H1 (cell line): ENCODE data around the gene CD247. TPM values are rescaled to one million over a fixed set of nuclear protein-coding genes. Genes with fewer than 3 reads are reported as not detected.

ENCODE experiments used
- CTCF ChIA-PET: fragments of 300-600 bp; sonication (Branson Sonifier 250); formaldehyde crosslinking; loops from one replicate; lab custom pipeline; 2021; ENCODE audit not compliant: partially characterized antibody; lab: Charles Lee
- POLR2A ChIA-PET: fragments of 300-600 bp; sonication (Branson Sonifier 250); formaldehyde crosslinking; loops from one replicate; lab custom pipeline; 2021; ENCODE audit warnings: inconsistent platforms; ENCODE audit not compliant: partially characterized antibody; lab: Charles Lee
- DNase-seq, 2 experiments: peaks; one replicate each; pipeline versions ENCODE4 v3.0.0 to v3.0.0-alpha.2; 2010 to 2022; ENCODE audit warnings: low spot score in 2 of 2, low read depth in 1 of 2, mixed read lengths in 1 of 2
- FAIRE-seq: peaks from 2 replicates; lab custom pipeline; 2011; peaks lifted over from hg19 to GRCh38; lab: Jason Lieb, UNC
- H2AFZ ChIP-seq: 2 replicates; pipeline ENCODE4 v1.8.1; 2012; ENCODE audit warnings: low read length, inconsistent platforms
- H2AK5ac ChIP-seq: 2 replicates; pipeline ENCODE4 v1.6.1; 2013; ENCODE audit warnings: low read depth, low read length
- H2BK120ac ChIP-seq: replicated peaks from 2 replicates; pipeline ENCODE3; 2013; ENCODE audit warnings: low read depth, low read length, inconsistent platforms
- H2BK12ac ChIP-seq: 2 replicates; pipeline ENCODE4 v1.6.1; 2013; ENCODE audit warnings: low read depth, low read length
- H2BK15ac ChIP-seq: 2 replicates; pipeline ENCODE4 v1.6.1; 2013; ENCODE audit warnings: low read length
- H2BK20ac ChIP-seq: 2 replicates; pipeline ENCODE4 v1.6.1; 2013; ENCODE audit warnings: low read length
- H2BK5ac ChIP-seq: 2 replicates; pipeline ENCODE4 v1.6.1; 2013; ENCODE audit warnings: low read depth, low read length
- H3K14ac ChIP-seq: 2 replicates; pipeline ENCODE4 v1.6.1; 2013; ENCODE audit warnings: inconsistent platforms; ENCODE audit not compliant: insufficient read length
- H3K18ac ChIP-seq: 2 replicates; pipeline ENCODE4 v1.6.1; 2013; ENCODE audit warnings: low read length; ENCODE audit errors: extremely low read depth
- H3K23ac ChIP-seq: 2 replicates; pipeline ENCODE4 v1.6.1; 2013; ENCODE audit warnings: inconsistent platforms; ENCODE audit not compliant: insufficient read length
- H3K23me2 ChIP-seq: 2 replicates; pipeline ENCODE4 v1.6.1; 2013; ENCODE audit warnings: low read depth, low read length
- H3K27ac ChIP-seq: 2 replicates; pipeline ENCODE4 v1.6.1; 2011; ENCODE audit warnings: low read depth, low read length, inconsistent platforms
- H3K27me3 ChIP-seq, 4 experiments: replicated peaks in 1 of 4; 1 replicate in 1 of 4; 2 replicates in 3 of 4; pipeline versions ENCODE4 v1.6.1 to v1.8.1; 2011 to 2013; ENCODE audit warnings: low read length in 3 of 4, mild to moderate bottlenecking in 3 of 4, inconsistent platforms in 2 of 4, mixed read lengths in 2 of 4, moderate library complexity in 1 of 4; ENCODE audit not compliant: control insufficient read depth in 3 of 4, insufficient read depth in 3 of 4; ENCODE audit errors: extremely low read depth in 1 of 4
- H3K36me3 ChIP-seq, 4 experiments: 2 replicates each; pipeline versions ENCODE4 v1.6.1 to v1.8.1; 2011 to 2013; ENCODE audit warnings: mild to moderate bottlenecking in 4 of 4, low read length in 3 of 4, moderate library complexity in 2 of 4, control low read depth in 1 of 4, inconsistent platforms in 1 of 4; ENCODE audit not compliant: insufficient read depth in 4 of 4, control insufficient read depth in 2 of 4
- H3K4ac ChIP-seq: replicated peaks from 2 replicates; pipeline ENCODE3; 2013; ENCODE audit warnings: low read length, low read depth, mixed read lengths, inconsistent platforms; ENCODE audit not compliant: insufficient read length
- H3K4me1 ChIP-seq, 4 experiments: replicated peaks in 1 of 4; 1 replicate in 1 of 4; 2 replicates in 3 of 4; pipeline versions ENCODE4 v1.6.1 to v1.8.1; 2011 to 2013; ENCODE audit warnings: low read length in 3 of 4, inconsistent platforms in 2 of 4, mixed read lengths in 1 of 4; ENCODE audit not compliant: insufficient read depth in 4 of 4, control insufficient read depth in 3 of 4
- H3K4me2 ChIP-seq, 2 experiments: 2 replicates each; pipeline versions ENCODE4 v1.6.1 to v1.8.1; 2011 to 2013; ENCODE audit warnings: low read depth in 2 of 2, low read length in 2 of 2, control low read depth in 1 of 2, inconsistent platforms in 1 of 2, mild to moderate bottlenecking in 1 of 2; ENCODE audit not compliant: insufficient read depth in 1 of 2
- H3K4me3 ChIP-seq, 4 experiments: fragments of 200-600, 300-600 bp in 1 of 4; sonication (generic), shearing (Covaris generic), sonication (Bioruptor Twin) in 1 of 4; 2 replicates each; pipeline versions ENCODE4 v1.5.1 to v1.8.1; 2011 to 2016; ENCODE audit warnings: low read length in 4 of 4, low read depth in 3 of 4, control low read depth in 2 of 4, inconsistent platforms in 2 of 4, mild to moderate bottlenecking in 2 of 4, mixed read lengths in 1 of 4, moderate library complexity in 1 of 4; ENCODE audit not compliant: insufficient read depth in 2 of 4; ENCODE audit errors: extremely low read depth in 1 of 4
- H3K56ac ChIP-seq: replicated peaks from 2 replicates; pipeline ENCODE3; 2013; ENCODE audit warnings: low read depth, mild to moderate bottlenecking, mixed read lengths, low read length, inconsistent platforms; ENCODE audit not compliant: insufficient read length
- H3K79me1 ChIP-seq: 2 replicates; pipeline ENCODE4 v1.6.1; 2013; ENCODE audit warnings: low read depth, low read length, control low read depth
- H3K79me2 ChIP-seq, 2 experiments: 2 replicates each; pipeline versions ENCODE4 v1.6.1 to v1.8.1; 2012 to 2013; ENCODE audit warnings: low read length in 2 of 2, mild to moderate bottlenecking in 2 of 2, inconsistent platforms in 1 of 2; ENCODE audit not compliant: insufficient read depth in 2 of 2, control insufficient read depth in 1 of 2
- H3K9ac ChIP-seq, 4 experiments: replicated peaks in 1 of 4; 1 replicate in 1 of 4; 2 replicates in 3 of 4; pipeline versions ENCODE4 v1.6.1 to v1.8.1; 2011 to 2013; ENCODE audit warnings: low read depth in 3 of 4, low read length in 3 of 4, control low read depth in 2 of 4, mild to moderate bottlenecking in 2 of 4, moderate library complexity in 2 of 4, inconsistent platforms in 1 of 4; ENCODE audit errors: extremely low read depth in 1 of 4
- H3K9me3 ChIP-seq, 2 experiments: 2 replicates each; pipeline versions ENCODE4 v1.6.1 to v1.8.1; 2012 to 2013; ENCODE audit warnings: mild to moderate bottlenecking in 2 of 2, moderate library complexity in 2 of 2, control low read depth in 1 of 2, inconsistent platforms in 1 of 2, low read depth in 1 of 2, low read length in 1 of 2, mixed read lengths in 1 of 2; ENCODE audit not compliant: insufficient read depth in 2 of 2
- H4K20me1 ChIP-seq, 2 experiments: replicated peaks in 1 of 2; 2 replicates each; pipeline versions ENCODE3 to v1.8.1; 2011 to 2013; ENCODE audit warnings: inconsistent platforms in 2 of 2, low read length in 2 of 2, mild to moderate bottlenecking in 1 of 2; ENCODE audit not compliant: insufficient read depth in 2 of 2, control insufficient read depth in 1 of 2
- H4K5ac ChIP-seq: 2 replicates; pipeline ENCODE4 v1.6.1; 2013; ENCODE audit warnings: low read length, low read depth, mixed read lengths, inconsistent platforms; ENCODE audit not compliant: insufficient read length
- H4K8ac ChIP-seq: 2 replicates; pipeline ENCODE4 v1.8.0; 2013; ENCODE audit warnings: mild to moderate bottlenecking, moderate library complexity, low read length, inconsistent platforms; ENCODE audit not compliant: insufficient read depth; ENCODE audit errors: extremely low read depth
- H4K91ac ChIP-seq: replicated peaks from 2 replicates; pipeline ENCODE3; 2013; ENCODE audit warnings: low read length, mixed read lengths, inconsistent platforms; ENCODE audit not compliant: insufficient read length
- BCL11A ChIP-seq, 2 experiments: IDR thresholded peaks; one replicate each; pipeline ENCODE4 v1.6.1; 2011; ENCODE audit warnings: low read depth in 2 of 2, low read length in 2 of 2, mild to moderate bottlenecking in 2 of 2
- BRCA1 ChIP-seq: IDR thresholded peaks from 2 replicates; pipeline ENCODE4 v1.6.1; 2012; ENCODE audit warnings: low read depth, low read length, improper control_type of control experiment
- CBX5 ChIP-seq: fragments of 300-800, 300-1000 bp; sonication (generic); IDR thresholded peaks from 2 replicates; pipeline ENCODE4 v1.7.1; 2016; ENCODE audit warnings: antibody characterized with exemption, low read length, low read depth
- CHD1 ChIP-seq: IDR thresholded peaks from 2 replicates; pipeline ENCODE4 v1.6.1; 2012; ENCODE audit warnings: low read depth, low read length, improper control_type of control experiment
- CTCF ChIP-seq, 3 experiments: IDR thresholded peaks; 1 replicate in 2 of 3; 2 replicates in 1 of 3; pipeline versions ENCODE4 v1.5.1 to v1.6.1; 2011; ENCODE audit warnings: low read length in 3 of 3, mild to moderate bottlenecking in 3 of 3, inconsistent platforms in 2 of 3, low read depth in 1 of 3, moderate library complexity in 1 of 3; ENCODE audit not compliant: insufficient read depth in 1 of 3; ENCODE audit errors: control extremely low read depth in 1 of 3
- GABPA ChIP-seq: IDR thresholded peaks from 2 replicates; pipeline ENCODE4 v1.6.1; 2011; ENCODE audit warnings: mild to moderate bottlenecking, low read length, moderate library complexity, borderline replicate concordance; ENCODE audit not compliant: insufficient read depth
- HDAC2 ChIP-seq, 2 experiments: fragments of 300-600 bp in 1 of 2; sonication (generic) in 1 of 2; IDR thresholded peaks; 2 replicates each; pipeline ENCODE4 v1.6.1; 2011 to 2012; ENCODE audit warnings: low read depth in 2 of 2, low read length in 2 of 2, mild to moderate bottlenecking in 2 of 2, moderate library complexity in 2 of 2, borderline replicate concordance in 1 of 2, inconsistent platforms in 1 of 2
- KDM5A ChIP-seq: fragments of 200-600 bp; IDR thresholded peaks from 2 replicates; pipeline ENCODE4 v1.7.1; 2012; ENCODE audit warnings: mild to moderate bottlenecking, low read length, inconsistent platforms, mixed read lengths
- PHF8 ChIP-seq: fragments of 200-600 bp; sonication (generic); conservative IDR thresholded peaks from 2 replicates; pipeline ENCODE4 v1.7.1; 2012; ENCODE audit warnings: low read depth, mild to moderate bottlenecking, inconsistent platforms, low read length, moderate library complexity
- RXRA ChIP-seq: IDR thresholded peaks from 2 replicates; pipeline ENCODE4 v1.6.1; 2011; ENCODE audit warnings: low read depth, mild to moderate bottlenecking, low read length, moderate library complexity; ENCODE audit not compliant: insufficient read depth
- TCF12 ChIP-seq: IDR thresholded peaks from 2 replicates; pipeline ENCODE4 v1.6.1; 2011; ENCODE audit warnings: low read depth, mild to moderate bottlenecking, low read length
- WGBS, 2 experiments: shearing (Covaris generic) in 1 of 2; methylation state at CpG; one replicate each; pipeline versions ENCODE4 v1.1.6 to v1.1.7; 2013 to 2015; ENCODE audit warnings: low lambda C conversion rate in 2 of 2, mixed read lengths in 2 of 2, inconsistent platforms in 1 of 2, low coverage in 1 of 2, missing lambda C conversion rate in 1 of 2; ENCODE audit not compliant: insufficient replicate concordance in 2 of 2, insufficient coverage in 1 of 2, insufficient read length in 1 of 2; ENCODE audit errors: extremely low coverage in 1 of 2, missing lambda C conversion rate in 1 of 2; 5-methylcytosine and 5-hydroxymethylcytosine counted together
- polyA plus RNA-seq, 7 experiments: library from polyadenylated mRNA; depleted of rRNA in 3 of 7; stranded (reverse) in 5 of 7; unstranded in 2 of 7; fragments of >200 nt in 5 of 7; fragments of 200-250 nt in 2 of 7; gene quantifications; 1 replicate in 5 of 7; 2 replicates in 1 of 7; 4 replicates in 1 of 7; pipeline versions ENCODE4 v1.2.1 to v1.2.3, GENCODE V29; 2011 to 2013; ENCODE audit warnings: missing spikeins in 2 of 7, mixed read lengths in 2 of 7
- total RNA-seq: library from RNA; stranded (reverse); fragmentation: NEBNext Ultra II Directional; extraction: Animal tissue kit (Norgen Biotek cat#: 25700); gene quantifications from 2 replicates; pipeline ENCODE4 v1.2.1, GENCODE V29; 2021

Gene CD247
- total and polyA plus RNA-seq, 2 of the 8 experiments (the other 6 are each of a cell fraction or from before 2014, with no cell fraction given): 2.0 to 2.2 TPM

GRCh38 chr1:167429612-167430011 lies 88.7 kb downstream of the CD247 start:
- Histone ChIP-seq H3K36me3 (no peaks in the 10 kb centered on the region), H3K79me1 (no peaks in the 10 kb centered on the region), H3K4me3 (no peak overlapping the region), H3K56ac (no peak overlapping the region), H3K27me3 (no peaks in the 10 kb centered on the region), H3K4me1 (peaks cover 21 to 53% (median 31%) of the 10 kb centered on the region in 4 experiments), H3K14ac (no peak overlapping the region), H4K8ac (no peak overlapping the region), H4K20me1 (no peaks in the 10 kb centered on the region), H3K18ac (no peak overlapping the region), H3K23ac (no peak overlapping the region), H2BK15ac (no peak overlapping the region), H3K4me2 (peak overlapping the region in 1 of 2 experiments; percentile 40; a peak in 1 of 4 replicates), H3K4ac (no peak overlapping the region), H3K79me2 (no peaks in the 10 kb centered on the region), H2BK12ac (no peak overlapping the region), H2AFZ (no peak overlapping the region), H3K9ac (no peak overlapping the region), H3K23me2 (no peaks in the 10 kb centered on the region), H3K9me3 (no peaks in the 10 kb centered on the region), H2BK20ac (0 out of 2 replicates have a peak overlapping the region, but pooled peaks have one; percentile 9), H2BK5ac (no peak overlapping the region), H2BK120ac (no peak overlapping the region), H2AK5ac (no peak overlapping the region; the same call in 1 of the 2 replicates), H4K5ac (no peak overlapping the region), H4K91ac (no peak overlapping the region), H3K27ac (no peak overlapping the region)
- POLR2A ChIA-PET: interaction anchor here (1.4 kb wide), 1 partner anchor 9 kb away, joined by 4 read pairs; no protein-coding TSS in a partner anchor
- WGBS, 2 experiments: 77% methylated on average over 2 of the region's 2 CpGs; no CpG with 5 or more reads in 1 of the 2 experiments
- DNase-seq: peak in 1 of 2 experiments; percentile 23
- CTCF ChIA-PET: interaction anchor here (0.7 to 5.5 kb wide), 5 partner anchors 12 to 161 kb away, joined by 3 to 64 read pairs (median 4); no protein-coding TSS in a partner anchor
- no peak for FAIRE-seq
- TF ChIP-seq CTCF (IDR thresholded peaks at IDR 0.05; ENCODE audit: control extremely low read depth in 1 of 3, insufficient read depth in 1 of 3, low read depth in 1 of 3, low read length in 3 of 3): no peak
- no peak for TF ChIP-seq GABPA
- no peak for TF ChIP-seq HDAC2 (IDR thresholded peaks at IDR 0.05; ENCODE audit: borderline replicate concordance in 1 of 2, low read depth in 2 of 2, low read length in 2 of 2)
- TF ChIP-seq PHF8: no peak
- TF ChIP-seq BRCA1: no peak
- TF ChIP-seq TCF12: no peak
- no peak for TF ChIP-seq RXRA
- TF ChIP-seq CBX5: no peak
- no peak for TF ChIP-seq BCL11A (IDR thresholded peaks at IDR 0.05; ENCODE audit: low read depth in 2 of 2, low read length in 2 of 2)
- TF ChIP-seq CHD1: no peak
- TF ChIP-seq KDM5A: no peak
